ENCODE data around the gene DDX43.
"Not testable (repeated sequence)": the region's sequence is repeated elsewhere in the genome, so short reads cannot be mapped to it uniquely, and the experiment has no call there.

GRCh38 chr6:73459474-73459873 is 64.8 kb downstream of the DDX43 start:
- TF ChIP-seq CTCF, EP300 (IDR thresholded peaks at IDR 0.05): not testable (repeated sequence)

Measured in tibial nerve (tissue), 4 donors.